ENCODE results near the gene ESPN.
A peak's percentile ranks its signal among the peaks of the same experiment; 100 is the strongest.

ESPN gene

GRCh38 chr1:6409053-6409452, 15.5 kb upstream of the ESPN start:
- DNase-seq = no peak

DNA sequence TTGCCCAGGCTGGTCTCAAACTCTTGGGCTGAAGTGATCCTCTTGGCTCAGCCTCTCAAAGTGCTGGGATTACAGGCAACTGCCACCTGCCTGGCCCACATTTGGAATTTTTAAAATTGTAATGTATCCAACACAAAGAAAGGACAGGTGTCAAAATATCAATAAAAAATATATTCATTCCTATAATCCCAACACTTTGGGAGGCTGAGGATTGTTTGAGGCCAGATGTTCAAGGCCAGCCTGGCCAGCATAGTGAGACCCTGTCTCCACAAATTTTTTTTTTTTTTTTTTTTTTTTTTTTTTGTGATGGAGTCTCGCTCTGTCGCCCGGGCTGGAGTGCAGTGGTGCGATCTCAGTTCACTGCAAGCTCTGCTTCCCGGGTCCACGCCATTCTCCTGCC, 14.8 kb upstream of the ESPN start:
- DNase-seq = no peak

GRCh38 chr1:6410248-6410893, 14.2 kb upstream of the ESPN start:
- DNase-seq = no peak

DNA sequence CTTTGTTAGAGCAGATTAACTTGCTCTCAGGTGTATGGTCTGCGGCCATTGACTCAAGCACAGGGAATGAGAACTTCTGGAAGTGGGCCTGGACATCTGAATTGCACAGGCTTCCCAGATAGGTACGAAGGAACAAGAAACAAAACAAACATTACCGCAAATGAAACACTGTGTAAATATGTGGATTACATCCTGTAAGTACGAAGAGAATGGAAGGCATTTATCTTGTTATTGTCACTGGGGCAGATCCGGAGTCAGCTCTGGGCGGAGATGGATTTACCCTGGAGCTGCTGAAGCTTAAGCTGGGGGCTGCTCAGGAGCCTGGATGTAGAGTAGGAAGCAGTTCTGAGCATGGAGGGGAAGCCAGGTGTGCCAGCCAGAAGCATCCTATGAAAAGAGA, 11.7 kb upstream of the ESPN start:
- DNase-seq = no peak

- peak; percentile 55 for DNase-seq
Observed at GRCh38 chr1:6414443-6414844, 10.1 kb upstream of the ESPN start.

GRCh38 chr1:6414881-6415626, 9.5 kb upstream of the ESPN start:
- no peak for DNase-seq

- no peak for DNase-seq
Observed at GRCh38 chr1:6416295-6416656, 8.3 kb upstream of the ESPN start.

- DNase-seq = no peak
Observed at GRCh38 chr1:6416906-6417305, 7.7 kb upstream of the ESPN start.

DNA sequence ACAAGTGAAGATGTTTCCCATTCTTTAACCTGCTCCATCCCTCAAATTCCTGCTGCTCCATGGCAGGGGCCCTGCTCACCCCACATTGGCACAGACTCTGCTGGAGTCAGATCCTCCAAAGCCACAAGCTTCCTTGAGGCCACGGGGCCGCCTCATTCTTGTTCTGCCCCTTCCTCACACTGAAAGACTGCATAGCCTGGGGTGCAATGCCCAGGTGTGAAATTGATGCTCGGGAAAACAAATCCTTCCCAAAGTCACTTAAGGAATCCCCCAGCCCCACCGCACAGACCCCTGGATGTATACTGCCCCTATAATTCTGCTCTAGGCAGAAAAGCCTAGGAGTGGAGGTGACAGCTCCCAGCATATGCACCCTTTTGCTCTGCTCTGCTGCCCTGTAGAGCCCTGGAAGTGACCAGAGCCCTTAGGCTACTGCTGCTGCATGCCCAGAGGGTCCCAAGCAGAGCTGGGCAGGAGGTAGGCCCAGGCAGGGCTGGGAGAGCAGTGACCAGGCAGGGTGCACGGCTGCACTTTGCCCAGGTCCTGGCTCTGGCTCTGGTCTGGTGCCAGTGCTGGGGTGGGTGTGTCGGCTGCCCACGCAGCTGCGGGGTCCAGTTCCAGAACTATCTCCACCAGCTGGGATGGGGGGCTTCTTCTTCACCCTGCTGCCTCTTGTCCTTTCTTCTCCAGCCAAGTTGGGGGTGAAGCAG, 6.5 kb upstream of the ESPN start:
- DNase-seq = no peak

GRCh38 chr1:6418668-6419396, 5.7 kb upstream of the ESPN start:
- no peak for DNase-seq

DNA sequence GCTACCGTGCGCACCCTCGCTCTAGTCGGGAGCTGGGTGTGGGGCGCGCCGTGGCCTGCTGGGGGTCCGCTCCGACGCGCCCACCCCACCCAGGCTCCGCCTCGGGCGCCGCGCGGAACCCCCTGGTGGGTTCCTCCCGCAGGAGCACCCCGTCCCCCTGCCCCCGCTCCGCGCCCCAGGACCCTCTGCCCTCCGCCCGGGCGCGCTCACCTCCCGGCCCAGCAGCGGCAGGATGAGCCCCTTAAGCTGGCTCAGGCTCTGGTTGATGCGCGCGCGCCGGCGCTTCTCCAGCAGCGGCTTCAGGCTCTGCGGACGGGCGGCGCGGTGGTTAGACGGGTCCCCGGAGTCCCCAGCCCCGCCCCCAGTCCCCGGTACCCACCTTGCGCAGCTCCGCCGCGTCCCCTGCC, 5.2 kb upstream of the ESPN start:
- DNase-seq = no peak

GRCh38 chr1:6419804-6420453, 4.6 kb upstream of the ESPN start, which contains the start of gene HES2:
Gene HES2 (minus strand): TSS chr1:6419919. CDS start chr1:6419820, 99 bp downstream.
- DNase-seq = peak; percentile 14

GRCh38 chr1:6420454-6421042, 4.0 kb upstream of the ESPN start:
- no peak for DNase-seq

DNA sequence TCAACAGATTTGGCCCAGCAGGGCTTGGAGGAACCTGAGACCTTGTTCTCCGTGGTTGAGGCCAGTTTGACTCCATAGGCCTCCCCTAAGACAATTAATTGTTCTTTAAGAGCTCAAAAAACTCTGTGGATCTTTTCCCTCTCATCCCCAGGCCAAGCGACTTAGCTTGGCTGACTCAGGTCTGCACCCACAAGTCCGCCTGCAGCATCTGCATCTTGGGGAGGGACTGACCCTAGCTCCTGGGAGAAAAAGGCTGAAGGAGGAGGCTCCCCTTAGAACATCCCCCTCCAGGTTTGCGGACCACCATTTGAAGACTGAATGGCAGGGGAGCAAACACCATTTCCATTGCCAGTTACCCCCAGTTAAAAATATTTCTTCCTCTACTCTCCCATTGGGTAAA, 3.3 kb upstream of the ESPN start:
- no peak for DNase-seq

DNA sequence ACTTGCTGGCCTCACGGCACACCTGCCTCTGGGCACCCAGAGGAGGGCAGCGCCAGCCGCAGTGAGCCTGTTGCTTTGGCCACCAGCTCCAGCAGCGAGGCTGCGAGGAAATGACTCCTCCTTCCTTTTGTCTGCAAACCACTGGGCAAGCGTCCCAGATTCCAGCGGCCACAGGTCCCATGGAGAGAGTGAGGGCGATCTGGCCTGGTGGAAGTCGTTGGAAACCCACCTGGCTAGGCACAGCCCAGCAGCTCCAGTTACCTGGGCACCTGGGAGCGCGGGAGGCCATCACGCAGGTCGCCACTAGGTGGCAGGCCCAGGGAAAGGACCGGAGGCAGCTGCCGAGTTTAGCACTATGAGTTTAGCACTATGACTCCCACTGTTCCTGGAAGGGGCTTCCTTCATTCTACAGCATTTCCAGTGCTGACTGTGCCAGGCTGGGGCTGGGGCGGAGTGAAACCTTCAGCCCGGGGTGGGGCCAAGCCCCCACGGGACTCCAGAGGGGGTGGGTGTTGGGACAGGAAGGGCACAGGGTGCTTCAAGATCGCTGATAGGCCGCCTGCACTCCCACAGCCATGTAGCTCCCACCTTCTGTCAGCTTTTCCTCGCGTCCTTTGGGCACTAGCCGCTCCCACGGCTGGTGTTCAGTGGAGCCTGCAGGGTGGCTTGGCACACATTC, 1.1 kb upstream of the ESPN start:
- peak; percentile 75 for DNase-seq

- no peak for DNase-seq
Observed at GRCh38 chr1:6424000-6424565, 493 bp upstream of the ESPN start.

GRCh38 chr1:6425658-6426057, 1.1 kb downstream of the ESPN start:
- DNase-seq = no peak

DNA sequence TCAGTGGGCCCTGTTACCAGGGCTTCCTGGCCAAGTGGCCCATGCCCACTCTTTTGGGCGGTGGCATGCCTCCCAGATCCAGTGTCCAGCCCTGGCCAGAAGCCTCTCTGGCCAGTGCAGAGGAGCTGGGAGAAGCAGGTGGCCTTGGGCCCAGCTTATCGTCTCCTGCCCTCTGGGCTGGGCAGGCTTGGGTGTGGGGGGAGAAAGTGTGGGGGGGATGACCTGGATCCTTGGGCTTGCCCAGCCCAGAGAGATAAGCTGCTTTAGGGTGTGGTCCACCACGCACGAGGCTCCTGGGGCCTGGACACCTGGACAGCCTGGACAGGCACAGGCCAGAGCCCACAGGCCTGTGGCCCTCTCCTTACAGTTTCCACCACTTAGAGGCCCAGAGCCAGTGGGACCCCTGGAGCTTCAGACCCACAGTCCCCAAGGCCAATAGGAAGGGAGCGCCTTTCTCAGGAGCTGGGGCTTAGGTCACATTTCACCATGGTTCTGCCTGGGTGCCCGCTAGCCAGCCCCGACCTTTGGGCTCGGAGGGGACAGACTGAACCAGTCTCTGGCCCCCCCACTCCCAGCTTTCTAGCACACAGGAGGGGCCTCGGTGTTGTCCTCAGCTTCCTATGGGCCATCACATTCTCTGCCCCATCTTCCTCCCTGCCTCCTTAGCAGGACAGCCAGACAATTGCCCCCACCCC, 1.8 kb downstream of the ESPN start:
- DNase-seq = no peak

GRCh38 chr1:6426972-6427350, 2.4 kb downstream of the ESPN start:
- no peak for DNase-seq

GRCh38 chr1:6427441-6428390, 3.1 kb downstream of the ESPN start:
- no peak for DNase-seq
